ENCODE measurements around the gene TAF8.

DNA sequence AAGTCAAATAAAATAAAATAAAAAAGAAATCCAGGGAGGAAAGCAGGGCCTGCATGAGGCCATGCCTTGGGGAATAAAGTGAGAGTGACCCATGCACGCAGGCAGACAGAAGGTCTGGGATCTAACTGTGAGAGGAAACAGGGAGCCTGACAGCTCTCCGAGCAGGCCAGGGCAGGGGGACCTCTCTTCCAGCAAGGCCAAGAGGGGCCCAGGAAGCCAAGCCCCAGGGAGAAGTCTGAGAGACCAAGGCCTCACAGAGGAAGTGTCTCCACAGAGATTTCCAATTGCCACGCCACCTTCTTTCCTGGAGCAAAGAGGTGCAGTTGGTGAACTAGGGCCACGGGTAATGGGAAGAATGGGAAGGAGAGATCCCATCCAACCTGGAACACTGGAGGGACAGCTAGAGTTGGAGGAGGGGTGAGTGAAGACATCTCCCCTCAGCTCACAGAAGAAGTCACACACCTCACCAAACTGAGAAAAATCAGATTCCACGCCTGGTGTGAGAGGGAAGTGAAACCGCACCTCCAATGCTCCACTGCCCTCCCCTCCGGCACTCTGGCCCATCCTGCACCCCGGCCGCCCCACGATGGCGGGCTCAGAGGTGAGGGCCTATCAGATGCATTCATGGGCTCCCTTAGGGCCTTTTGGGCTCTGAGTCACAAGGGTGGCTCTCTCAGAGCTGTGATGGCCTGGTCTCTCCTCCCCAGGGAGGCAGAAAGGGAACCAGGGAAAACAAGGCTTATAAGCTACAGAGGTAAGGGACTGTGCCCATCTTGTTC, 25.1 kb upstream of the TAF8 start:
- TF ChIP-seq, protein P1, sequence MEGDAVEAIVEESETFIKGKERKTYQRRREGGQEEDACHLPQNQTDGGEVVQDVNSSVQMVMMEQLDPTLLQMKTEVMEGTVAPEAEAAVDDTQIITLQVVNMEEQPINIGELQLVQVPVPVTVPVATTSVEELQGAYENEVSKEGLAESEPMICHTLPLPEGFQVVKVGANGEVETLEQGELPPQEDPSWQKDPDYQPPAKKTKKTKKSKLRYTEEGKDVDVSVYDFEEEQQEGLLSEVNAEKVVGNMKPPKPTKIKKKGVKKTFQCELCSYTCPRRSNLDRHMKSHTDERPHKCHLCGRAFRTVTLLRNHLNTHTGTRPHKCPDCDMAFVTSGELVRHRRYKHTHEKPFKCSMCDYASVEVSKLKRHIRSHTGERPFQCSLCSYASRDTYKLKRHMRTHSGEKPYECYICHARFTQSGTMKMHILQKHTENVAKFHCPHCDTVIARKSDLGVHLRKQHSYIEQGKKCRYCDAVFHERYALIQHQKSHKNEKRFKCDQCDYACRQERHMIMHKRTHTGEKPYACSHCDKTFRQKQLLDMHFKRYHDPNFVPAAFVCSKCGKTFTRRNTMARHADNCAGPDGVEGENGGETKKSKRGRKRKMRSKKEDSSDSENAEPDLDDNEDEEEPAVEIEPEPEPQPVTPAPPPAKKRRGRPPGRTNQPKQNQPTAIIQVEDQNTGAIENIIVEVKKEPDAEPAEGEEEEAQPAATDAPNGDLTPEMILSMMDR (IDR thresholded peaks at IDR 0.05), result no peak
- no peak for TF ChIP-seq SIN3A (IDR thresholded peaks at IDR 0.05; ENCODE audit: borderline replicate concordance, insufficient read depth, low read depth, low read length)
- TF ChIP-seq, protein P2, sequence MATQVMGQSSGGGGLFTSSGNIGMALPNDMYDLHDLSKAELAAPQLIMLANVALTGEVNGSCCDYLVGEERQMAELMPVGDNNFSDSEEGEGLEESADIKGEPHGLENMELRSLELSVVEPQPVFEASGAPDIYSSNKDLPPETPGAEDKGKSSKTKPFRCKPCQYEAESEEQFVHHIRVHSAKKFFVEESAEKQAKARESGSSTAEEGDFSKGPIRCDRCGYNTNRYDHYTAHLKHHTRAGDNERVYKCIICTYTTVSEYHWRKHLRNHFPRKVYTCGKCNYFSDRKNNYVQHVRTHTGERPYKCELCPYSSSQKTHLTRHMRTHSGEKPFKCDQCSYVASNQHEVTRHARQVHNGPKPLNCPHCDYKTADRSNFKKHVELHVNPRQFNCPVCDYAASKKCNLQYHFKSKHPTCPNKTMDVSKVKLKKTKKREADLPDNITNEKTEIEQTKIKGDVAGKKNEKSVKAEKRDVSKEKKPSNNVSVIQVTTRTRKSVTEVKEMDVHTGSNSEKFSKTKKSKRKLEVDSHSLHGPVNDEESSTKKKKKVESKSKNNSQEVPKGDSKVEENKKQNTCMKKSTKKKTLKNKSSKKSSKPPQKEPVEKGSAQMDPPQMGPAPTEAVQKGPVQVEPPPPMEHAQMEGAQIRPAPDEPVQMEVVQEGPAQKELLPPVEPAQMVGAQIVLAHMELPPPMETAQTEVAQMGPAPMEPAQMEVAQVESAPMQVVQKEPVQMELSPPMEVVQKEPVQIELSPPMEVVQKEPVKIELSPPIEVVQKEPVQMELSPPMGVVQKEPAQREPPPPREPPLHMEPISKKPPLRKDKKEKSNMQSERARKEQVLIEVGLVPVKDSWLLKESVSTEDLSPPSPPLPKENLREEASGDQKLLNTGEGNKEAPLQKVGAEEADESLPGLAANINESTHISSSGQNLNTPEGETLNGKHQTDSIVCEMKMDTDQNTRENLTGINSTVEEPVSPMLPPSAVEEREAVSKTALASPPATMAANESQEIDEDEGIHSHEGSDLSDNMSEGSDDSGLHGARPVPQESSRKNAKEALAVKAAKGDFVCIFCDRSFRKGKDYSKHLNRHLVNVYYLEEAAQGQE (IDR thresholded peaks at IDR 0.05; ENCODE audit: insufficient read depth in 1 of 2, low read depth in 2 of 2, low read length in 1 of 2), result no peak
- no peak for TF ChIP-seq POLR2AphosphoS5 (IDR thresholded peaks at IDR 0.05; ENCODE audit: low read depth, low read length)
- TF ChIP-seq TCF7L2 (IDR thresholded peaks at IDR 0.05; ENCODE audit: low read depth, low read length), result no peak

All from Panc1 (cell line).